Nephron progenitor cell (in vitro differentiated cells): ENCODE data around the gene OTX1.

Experiments used
- DNase-seq: peaks from one replicate; pipeline ENCODE4 v3.0.0; 2021
- H3K27ac Mint-ChIP-seq: 2 replicates; pipeline ENCODE4 v1.8.0; 2021; ENCODE audit warnings: mild to moderate bottlenecking, moderate library complexity, mixed read lengths
- H3K27me3 Mint-ChIP-seq: 2 replicates; pipeline ENCODE4 v1.8.0; 2021; ENCODE audit warnings: mild to moderate bottlenecking, low read depth, mixed read lengths; ENCODE audit not compliant: poor library complexity
- H3K36me3 Mint-ChIP-seq: 2 replicates; pipeline ENCODE4 v1.8.0; 2021; ENCODE audit warnings: low read depth, mixed read lengths
- H3K4me1 Mint-ChIP-seq: 2 replicates; pipeline ENCODE4 v1.8.0; 2021; ENCODE audit warnings: mixed read lengths
- H3K4me3 Mint-ChIP-seq: 2 replicates; pipeline ENCODE4 v1.8.0; 2021; ENCODE audit warnings: mild to moderate bottlenecking, moderate library complexity, mixed read lengths
- H3K9me3 Mint-ChIP-seq: 2 replicates; pipeline ENCODE4 v1.8.0; 2021; ENCODE audit warnings: mild to moderate bottlenecking, moderate library complexity, mixed read lengths
- CTCF ChIP-seq: fragments of 200-600 bp; sonication (generic); IDR thresholded peaks from 2 replicates; pipeline ENCODE4 v1.5.0; 2021; ENCODE audit warnings: antibody characterized with exemption

The OTX1 gene

GRCh38 chr2:63055226-63056106 is 4.8 kb downstream of the OTX1 start:
- DNase-seq, result peak; percentile 51
- TF ChIP-seq CTCF, result no peak
- Mint-ChIP-seq H3K36me3 (no peaks in the 10 kb centered on the region), H3K9me3 (peaks cover 9% of the 10 kb centered on the region), H3K27me3 (peaks cover 100% of the 10 kb centered on the region), H3K4me1 (peaks cover 36% of the 10 kb centered on the region), H3K4me3 (peak overlapping the region; percentile 6), H3K27ac (no peak overlapping the region)

- peak; percentile 64 for DNase-seq
- Mint-ChIP-seq H3K4me1 (peaks cover 31% of the 10 kb centered on the region), H3K36me3 (no peaks in the 10 kb centered on the region), H3K27ac (no peak overlapping the region), H3K9me3 (peaks cover 9% of the 10 kb centered on the region), H3K4me3 (peak overlapping the region; percentile 6), H3K27me3 (peaks cover 100% of the 10 kb centered on the region)
- no peak for TF ChIP-seq CTCF
These were observed 5.7 kb downstream of the OTX1 start for GRCh38 chr2:63056107-63057050.

GRCh38 chr2:63057249-63058143 is 6.9 kb downstream of the OTX1 start:
- DNase-seq, result no peak
- Mint-ChIP-seq H3K27ac (no peak overlapping the region), H3K4me3 (no peak overlapping the region), H3K27me3 (peaks cover 100% of the 10 kb centered on the region), H3K4me1 (peaks cover 31% of the 10 kb centered on the region), H3K36me3 (no peaks in the 10 kb centered on the region), H3K9me3 (peaks cover 9% of the 10 kb centered on the region)
- no peak for TF ChIP-seq CTCF

- H3K36me3 Mint-ChIP-seq, result no peaks in the 10 kb centered on the region
- H3K9me3 Mint-ChIP-seq, result peaks cover 9% of the 10 kb centered on the region
- TF ChIP-seq CTCF, result no peak
- H3K4me3 Mint-ChIP-seq, result no peak overlapping the region
- peaks cover 100% of the 10 kb centered on the region for H3K27me3 Mint-ChIP-seq
- no peak overlapping the region for H3K27ac Mint-ChIP-seq
- no peak for DNase-seq
- peaks cover 31% of the 10 kb centered on the region for H3K4me1 Mint-ChIP-seq
These were observed 7.7 kb downstream of the OTX1 start for GRCh38 chr2:63058144-63058920.
